Stimulated activated CD8-positive, alpha-beta memory T cell treated with anti-CD3 and anti-CD28 coated beads, Interleukin-7, amount 100 ng/mL, for 24 hours (primary cell): ENCODE measurements around the gene EIF4E1B.

Experiments used
- DNase-seq: peaks from one replicate; pipeline ENCODE4 v3.0.0-alpha.2; 2020; ENCODE audit warnings: low read depth

The EIF4E1B gene

DNA sequence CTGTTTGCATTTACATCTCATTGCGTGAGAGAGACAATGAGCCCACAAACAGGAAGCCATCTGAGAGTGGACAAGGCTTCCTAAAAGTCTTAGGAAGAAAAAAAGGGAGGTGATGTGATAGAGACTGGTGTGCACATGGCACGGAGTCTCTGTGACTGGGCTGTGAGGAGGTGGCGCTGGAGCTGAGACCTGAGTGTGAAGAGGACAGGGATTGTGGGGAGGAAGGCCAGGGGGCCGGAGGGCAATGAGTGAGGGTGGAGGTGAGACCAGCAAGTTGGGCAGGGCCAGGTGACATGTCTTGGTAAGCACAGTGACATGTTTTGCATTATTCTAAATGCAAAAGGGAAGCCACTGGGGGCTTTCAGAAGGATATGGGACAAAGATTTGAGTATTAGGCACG is 61.9 kb downstream of the EIF4E1B start:
- no peak for DNase-seq

DNA sequence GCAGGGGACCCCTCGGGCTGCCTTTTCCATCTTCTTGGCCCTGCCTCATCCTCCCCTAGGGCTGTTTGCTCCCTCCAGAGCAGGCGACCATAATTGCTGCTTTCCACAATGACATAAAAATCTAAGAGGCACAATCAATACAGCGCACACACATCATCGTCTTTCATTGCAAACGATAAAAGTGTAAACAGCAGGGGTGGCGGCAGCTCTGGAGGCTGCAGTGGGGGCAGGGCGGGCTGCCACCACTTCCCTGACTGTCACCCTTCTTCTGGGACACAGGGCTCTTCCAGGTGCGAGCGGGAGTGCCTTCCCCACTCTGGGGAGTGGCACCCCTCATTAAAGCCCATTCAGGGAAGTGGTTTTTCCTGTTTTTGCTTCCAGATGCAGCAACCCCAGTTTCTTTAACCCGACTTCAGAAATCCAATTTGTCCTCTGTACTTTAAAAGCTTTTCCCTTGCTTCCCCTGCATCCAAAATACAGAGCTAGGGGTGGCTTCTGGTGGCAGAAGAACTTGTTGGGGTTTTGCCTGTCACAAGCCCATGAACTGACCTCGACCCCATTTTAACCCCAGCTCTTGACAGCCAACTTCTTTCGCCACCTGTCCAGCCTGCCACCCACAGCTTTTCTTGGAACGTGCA is 62.5 kb downstream of the EIF4E1B start:
- no peak for DNase-seq

- no peak for DNase-seq
Observed at GRCh38 chr5:176693477-176693851, 63.0 kb downstream of the EIF4E1B start.

DNA sequence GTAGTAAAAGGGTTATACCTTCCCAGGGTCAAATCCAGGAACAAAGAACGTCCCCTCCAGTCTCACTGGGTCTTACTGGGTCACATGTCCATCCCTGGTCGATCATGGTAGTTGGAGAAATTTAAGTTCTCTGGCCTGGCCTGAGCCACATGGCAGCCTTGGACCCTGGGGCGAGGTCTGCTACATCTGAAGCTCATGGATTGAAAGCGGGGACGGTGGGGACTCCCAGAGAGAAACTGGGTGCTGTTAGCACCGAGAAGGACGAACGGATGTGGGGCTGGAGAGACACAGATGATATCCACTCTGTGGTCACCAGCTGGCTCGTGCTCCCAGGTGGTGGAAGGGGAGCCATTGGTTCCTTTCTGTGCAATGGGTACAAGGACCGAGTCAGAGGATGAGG is 63.7 kb downstream of the EIF4E1B start:
- DNase-seq, result no peak

- DNase-seq, result no peak
Observed at GRCh38 chr5:176694631-176695030, 64.2 kb downstream of the EIF4E1B start.

DNA sequence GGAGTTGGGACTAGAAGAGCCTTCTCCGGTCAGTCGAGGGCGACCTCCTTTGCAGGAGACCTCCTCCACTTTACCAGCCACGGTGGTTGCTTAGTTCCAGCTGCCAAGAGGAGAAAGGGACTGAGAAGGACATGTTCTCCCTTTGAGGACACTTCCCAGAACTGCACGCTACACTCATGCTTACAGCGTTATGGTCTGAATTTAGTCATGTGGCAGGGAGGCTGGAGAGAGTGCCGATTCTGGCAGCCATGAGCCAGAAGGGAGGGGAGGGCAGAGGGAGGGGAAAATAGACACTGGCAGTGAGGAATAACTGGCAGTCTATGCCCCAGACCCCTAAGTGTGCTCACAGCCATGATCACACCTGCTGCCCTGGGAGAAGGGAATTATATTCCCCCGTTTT is 64.6 kb downstream of the EIF4E1B start:
- DNase-seq, result no peak
